HG03039 (cell line): ENCODE results near the gene PTPN20.
A peak's percentile ranks its signal among the peaks of the same experiment; 100 is the strongest.

Source experiments
- ATAC-seq: cut with Tn5 transposase; IDR thresholded peaks from one replicate; pipeline ENCODE4 v1.9.1; 2021; ENCODE audit warnings: mild to moderate bottlenecking, moderate library complexity; ENCODE audit not compliant: unreplicated experiment

The PTPN20 gene

GRCh38 chr10:47019155-47020145 is 108.2 kb downstream of the PTPN20 start:
- no peak for ATAC-seq

- no peak for ATAC-seq
Measured at GRCh38 chr10:47020471-47020870, 109.2 kb downstream of the PTPN20 start.

GRCh38 chr10:47021850-47022249 is 110.6 kb downstream of the PTPN20 start:
- no peak for ATAC-seq

- ATAC-seq, result no peak
Measured at GRCh38 chr10:47022311-47023131, 111.3 kb downstream of the PTPN20 start.

GRCh38 chr10:47023237-47024045 is 112.2 kb downstream of the PTPN20 start:
- ATAC-seq, result no peak

GRCh38 chr10:47024046-47024322 is 112.8 kb downstream of the PTPN20 start:
- no peak for ATAC-seq

GRCh38 chr10:47024399-47025252 is 113.4 kb downstream of the PTPN20 start:
- peak; percentile 53 for ATAC-seq

GRCh38 chr10:47025253-47025539 is 114.0 kb downstream of the PTPN20 start:
- ATAC-seq, result no peak

GRCh38 chr10:47025540-47026300 is 114.5 kb downstream of the PTPN20 start:
- no peak for ATAC-seq

- ATAC-seq, result no peak
Measured at GRCh38 chr10:47026301-47027107, 115.3 kb downstream of the PTPN20 start.

GRCh38 chr10:47027108-47027783 is 116.0 kb downstream of the PTPN20 start:
- no peak for ATAC-seq

GRCh38 chr10:47027784-47028260 is 116.6 kb downstream of the PTPN20 start:
- ATAC-seq, result no peak

- no peak for ATAC-seq
Measured at GRCh38 chr10:47028466-47028865, 117.2 kb downstream of the PTPN20 start.

GRCh38 chr10:47029181-47030009 is 118.2 kb downstream of the PTPN20 start:
- ATAC-seq, result no peak

GRCh38 chr10:47030191-47030703 is 119.0 kb downstream of the PTPN20 start:
- no peak for ATAC-seq

- no peak for ATAC-seq
Measured at GRCh38 chr10:47031211-47031900, 120.1 kb downstream of the PTPN20 start.
